ENCODE results near the gene IL17RA.
A peak's percentile ranks its signal among the peaks of the same experiment; 100 is the strongest.

Gene IL17RA

DNA sequence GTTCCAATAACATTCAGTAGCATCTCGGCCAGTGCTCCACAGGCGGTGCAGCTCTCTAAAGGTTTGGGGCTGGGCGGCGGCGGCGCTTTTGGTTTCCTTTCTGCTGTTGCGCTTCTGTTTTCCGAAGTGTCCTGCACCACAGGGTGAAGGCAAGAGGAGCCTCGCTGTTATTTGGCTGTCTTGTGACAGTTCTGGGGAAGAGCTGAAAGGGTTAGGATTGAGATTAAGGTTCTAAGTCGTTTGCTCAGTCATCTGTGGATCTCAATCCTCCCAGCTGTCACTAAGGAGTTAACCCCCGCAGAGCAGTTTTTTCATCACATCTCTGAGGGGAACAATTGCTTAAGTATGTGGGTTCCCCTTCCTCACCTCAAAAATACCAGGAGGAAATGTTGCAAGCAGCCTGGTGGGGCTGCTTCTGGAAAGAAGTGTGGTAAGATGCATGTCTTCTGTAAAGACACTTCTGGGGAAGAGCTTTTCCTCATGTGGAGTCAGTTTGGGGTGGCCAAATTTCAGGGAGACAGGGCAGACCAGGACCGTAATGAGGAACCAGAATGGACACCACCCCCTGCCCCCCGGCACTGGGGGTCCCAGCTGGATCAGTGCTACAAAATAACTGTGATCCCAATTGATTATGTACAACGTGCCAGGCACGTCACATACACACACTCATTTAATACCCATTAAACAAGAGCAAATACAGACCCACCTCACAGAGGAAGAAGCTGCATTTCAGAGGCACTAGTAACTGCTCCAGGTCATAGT lies 22.2 kb downstream of the IL17RA start:
- no peak for DNase-seq

DNA sequence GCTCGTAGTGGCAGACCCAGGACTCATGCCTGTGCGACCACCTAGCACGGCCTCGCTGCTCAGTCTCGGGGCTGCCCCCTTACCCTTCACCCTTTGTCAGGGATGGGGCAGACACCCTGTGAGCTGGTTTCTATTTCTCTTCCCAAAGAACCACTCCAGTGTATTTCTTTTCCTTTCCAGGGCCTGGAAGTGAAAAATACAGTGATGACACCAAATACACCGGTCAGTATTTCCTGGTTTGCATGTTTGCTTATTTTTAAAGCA lies 22.7 kb downstream of the IL17RA start:
- DNase-seq: no peak

DNA sequence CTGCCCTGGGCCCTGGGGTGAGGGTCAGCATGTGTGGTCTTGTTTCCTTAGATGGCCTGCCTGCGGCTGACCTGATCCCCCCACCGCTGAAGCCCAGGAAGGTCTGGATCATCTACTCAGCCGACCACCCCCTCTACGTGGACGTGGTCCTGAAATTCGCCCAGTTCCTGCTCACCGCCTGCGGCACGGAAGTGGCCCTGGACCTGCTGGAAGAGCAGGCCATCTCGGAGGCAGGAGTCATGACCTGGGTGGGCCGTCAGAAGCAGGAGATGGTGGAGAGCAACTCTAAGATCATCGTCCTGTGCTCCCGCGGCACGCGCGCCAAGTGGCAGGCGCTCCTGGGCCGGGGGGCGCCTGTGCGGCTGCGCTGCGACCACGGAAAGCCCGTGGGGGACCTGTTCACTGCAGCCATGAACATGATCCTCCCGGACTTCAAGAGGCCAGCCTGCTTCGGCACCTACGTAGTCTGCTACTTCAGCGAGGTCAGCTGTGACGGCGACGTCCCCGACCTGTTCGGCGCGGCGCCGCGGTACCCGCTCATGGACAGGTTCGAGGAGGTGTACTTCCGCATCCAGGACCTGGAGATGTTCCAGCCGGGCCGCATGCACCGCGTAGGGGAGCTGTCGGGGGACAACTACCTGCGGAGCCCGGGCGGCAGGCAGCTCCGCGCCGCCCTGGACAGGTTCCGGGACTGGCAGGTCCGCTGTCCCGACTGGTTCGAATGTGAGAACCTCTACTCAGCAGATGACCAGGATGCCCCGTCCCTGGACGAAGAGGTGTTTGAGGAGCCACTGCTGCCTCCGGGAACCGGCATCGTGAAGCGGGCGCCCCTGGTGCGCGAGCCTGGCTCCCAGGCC lies 23.7 kb downstream of the IL17RA start:
- DNase-seq: no peak

DNA sequence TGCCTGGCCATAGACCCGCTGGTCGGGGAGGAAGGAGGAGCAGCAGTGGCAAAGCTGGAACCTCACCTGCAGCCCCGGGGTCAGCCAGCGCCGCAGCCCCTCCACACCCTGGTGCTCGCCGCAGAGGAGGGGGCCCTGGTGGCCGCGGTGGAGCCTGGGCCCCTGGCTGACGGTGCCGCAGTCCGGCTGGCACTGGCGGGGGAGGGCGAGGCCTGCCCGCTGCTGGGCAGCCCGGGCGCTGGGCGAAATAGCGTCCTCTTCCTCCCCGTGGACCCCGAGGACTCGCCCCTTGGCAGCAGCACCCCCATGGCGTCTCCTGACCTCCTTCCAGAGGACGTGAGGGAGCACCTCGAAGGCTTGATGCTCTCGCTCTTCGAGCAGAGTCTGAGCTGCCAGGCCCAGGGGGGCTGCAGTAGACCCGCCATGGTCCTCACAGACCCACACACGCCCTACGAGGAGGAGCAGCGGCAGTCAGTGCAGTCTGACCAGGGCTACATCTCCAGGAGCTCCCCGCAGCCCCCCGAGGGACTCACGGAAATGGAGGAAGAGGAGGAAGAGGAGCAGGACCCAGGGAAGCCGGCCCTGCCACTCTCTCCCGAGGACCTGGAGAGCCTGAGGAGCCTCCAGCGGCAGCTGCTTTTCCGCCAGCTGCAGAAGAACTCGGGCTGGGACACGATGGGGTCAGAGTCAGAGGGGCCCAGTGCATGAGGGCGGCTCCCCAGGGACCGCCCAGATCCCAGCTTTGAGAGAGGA lies 24.5 kb downstream of the IL17RA start:
- no peak for DNase-seq

DNA sequence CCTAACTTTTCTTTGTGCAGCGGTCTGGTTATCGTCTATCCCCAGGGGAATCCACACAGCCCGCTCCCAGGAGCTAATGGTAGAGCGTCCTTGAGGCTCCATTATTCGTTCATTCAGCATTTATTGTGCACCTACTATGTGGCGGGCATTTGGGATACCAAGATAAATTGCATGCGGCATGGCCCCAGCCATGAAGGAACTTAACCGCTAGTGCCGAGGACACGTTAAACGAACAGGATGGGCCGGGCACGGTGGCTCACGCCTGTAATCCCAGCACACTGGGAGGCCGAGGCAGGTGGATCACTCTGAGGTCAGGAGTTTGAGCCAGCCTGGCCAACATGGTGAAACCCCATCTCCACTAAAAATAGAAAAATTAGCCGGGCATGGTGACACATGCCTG lies 25.2 kb downstream of the IL17RA start:
- DNase-seq: no peak

DNA sequence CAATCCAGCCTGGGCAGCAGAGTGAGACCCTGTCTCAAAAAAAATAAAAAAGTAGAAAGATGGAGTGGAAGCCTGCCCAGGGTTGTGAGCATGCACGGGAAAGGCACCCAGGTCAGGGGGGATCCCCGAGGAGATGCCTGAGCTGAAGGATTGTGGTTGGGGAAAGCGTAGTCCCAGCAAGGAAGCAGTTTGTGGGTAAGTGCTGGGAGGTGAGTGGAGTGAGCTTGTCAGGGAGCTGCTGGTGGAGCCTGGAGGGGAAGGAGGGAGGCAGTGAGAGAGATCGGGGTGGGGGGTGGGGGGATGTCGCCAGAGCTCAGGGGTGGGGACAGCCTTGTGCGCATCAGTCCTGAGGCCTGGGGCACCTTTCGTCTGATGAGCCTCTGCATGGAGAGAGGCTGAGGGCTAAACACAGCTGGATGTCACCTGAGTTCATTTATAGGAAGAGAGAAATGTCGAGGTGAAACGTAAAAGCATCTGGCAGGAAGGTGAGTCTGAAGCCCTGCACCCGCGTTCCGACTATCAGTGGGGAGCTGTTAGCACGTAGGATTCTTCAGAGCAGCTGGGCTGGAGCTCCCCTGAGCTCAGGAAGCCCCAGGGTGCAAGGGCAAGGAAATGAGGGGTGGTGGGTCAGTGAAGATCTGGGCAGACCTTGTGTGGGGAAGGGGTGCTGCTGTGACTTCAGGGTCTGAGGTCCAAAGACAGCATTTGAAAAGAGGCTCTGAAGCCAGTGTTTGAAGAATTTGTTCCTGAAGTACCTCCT lies 26.2 kb downstream of the IL17RA start:
- no peak for DNase-seq

DNA sequence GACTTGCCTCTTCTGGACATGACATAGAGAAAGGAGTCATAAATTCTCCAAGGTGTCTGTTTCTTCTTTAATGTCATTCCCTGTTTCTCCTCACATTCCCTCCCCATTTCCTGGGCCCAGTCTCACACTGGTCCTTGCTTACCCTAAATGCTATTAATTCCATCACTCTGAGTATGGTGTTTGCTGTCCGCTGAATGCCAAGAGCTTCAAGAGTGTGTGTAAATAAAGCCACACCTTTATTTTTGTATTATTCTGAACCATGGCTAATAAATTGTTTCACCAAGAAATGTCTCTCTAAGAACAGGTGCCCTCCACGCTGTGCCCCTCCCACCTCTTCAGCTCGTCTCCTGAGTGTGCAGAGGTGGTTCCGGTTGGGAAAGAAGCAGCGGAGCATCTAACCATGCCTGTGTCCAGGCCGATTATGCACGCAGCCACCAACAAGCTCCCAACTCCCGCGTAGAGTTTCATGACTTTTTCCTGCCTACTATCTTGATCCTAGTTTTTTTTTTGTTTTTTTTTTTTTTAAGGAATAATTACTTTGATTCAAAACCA lies 27.8 kb downstream of the IL17RA start:
- no peak for DNase-seq

DNA sequence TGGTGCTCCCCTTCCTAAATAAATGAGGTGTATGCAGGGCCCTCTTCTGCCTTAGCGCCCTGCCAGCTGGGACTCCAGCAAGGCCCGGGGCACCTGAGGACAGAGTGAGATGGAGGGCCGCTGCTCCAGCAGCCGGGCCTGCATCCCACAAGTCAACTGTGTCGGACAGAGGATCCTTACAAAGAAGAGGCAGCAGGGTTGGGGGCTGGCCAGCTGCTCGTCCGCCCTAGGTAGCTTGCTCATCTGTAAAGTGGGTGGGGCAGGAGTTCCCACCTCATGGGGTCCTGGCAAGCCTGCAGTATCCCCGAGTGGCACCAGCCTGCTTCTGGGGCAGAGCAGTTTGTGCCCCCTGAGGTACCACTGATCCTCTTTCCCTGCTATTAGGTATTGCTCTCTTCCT lies 28.8 kb downstream of the IL17RA start:
- no peak for DNase-seq

DNA sequence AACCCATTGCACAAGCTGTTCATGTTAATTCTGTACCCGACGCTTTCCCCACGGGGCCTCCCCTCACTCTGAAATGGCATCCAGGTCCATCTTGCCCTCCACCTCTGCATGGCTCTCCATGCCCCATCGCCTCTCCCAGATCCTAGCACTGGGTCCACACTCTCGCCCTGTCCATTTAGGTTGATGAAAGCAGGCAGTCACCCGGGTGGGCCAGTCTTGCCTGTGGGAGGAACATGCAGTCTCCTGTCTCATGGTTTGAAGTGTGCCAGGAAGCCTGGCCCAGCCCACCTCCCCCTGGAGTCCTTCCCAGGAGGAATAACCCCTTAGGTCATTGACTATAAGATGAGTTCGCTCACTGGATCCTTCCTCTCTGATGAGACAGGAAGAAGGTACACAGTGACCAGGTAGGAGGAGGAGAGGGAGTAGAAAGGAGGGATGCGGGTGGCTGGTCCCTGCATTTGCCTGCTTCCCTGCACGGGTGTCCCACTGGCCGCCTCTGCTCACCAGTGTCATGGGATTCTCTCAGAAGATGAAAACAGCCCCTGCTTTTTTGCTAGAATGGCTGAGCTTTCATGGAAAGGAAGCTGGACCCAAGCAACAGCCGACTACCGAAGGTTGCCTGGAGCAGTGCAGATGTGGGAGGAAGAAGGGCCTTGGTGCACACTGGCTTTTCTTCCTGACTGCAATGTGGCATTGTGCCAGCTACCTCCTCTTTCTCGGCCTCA lies 29.5 kb downstream of the IL17RA start:
- no peak for DNase-seq

DNA sequence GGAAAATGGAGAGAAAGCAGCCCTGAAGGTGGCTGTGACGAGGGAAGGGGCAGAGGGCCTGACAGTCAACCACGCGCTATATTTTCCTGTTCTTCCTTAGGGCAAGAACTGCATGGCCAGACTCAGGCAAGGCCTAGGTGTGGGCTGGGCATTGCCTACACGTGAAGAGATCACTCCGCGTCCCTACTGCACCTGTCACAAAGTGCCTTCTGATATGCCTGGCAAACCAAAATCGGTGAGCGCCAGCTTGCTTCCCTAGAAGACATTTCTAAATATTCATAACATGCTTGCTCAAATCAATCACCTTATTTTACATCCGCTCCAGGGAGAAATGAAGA lies 30.1 kb downstream of the IL17RA start:
- no peak for DNase-seq

DNA sequence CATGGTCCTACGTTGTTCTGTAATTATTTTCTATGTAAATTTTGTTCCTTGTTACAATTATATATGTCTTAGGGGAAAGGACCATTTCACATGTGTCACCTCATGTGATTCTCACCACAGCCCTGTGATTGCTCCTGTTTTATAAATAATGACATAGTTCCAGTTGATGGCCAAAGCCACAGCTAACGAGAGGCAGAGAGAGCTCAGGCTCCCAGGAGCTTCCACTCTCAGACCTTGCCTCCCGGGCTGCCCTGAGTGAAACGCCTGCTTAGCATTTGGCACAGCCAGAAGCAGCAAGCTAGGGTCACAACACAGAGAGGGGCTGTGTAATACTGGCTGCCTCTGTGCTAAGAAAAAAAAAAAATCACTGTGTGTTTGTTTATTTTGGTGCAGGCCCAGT lies 30.4 kb downstream of the IL17RA start:
- DNase-seq: no peak

DNA sequence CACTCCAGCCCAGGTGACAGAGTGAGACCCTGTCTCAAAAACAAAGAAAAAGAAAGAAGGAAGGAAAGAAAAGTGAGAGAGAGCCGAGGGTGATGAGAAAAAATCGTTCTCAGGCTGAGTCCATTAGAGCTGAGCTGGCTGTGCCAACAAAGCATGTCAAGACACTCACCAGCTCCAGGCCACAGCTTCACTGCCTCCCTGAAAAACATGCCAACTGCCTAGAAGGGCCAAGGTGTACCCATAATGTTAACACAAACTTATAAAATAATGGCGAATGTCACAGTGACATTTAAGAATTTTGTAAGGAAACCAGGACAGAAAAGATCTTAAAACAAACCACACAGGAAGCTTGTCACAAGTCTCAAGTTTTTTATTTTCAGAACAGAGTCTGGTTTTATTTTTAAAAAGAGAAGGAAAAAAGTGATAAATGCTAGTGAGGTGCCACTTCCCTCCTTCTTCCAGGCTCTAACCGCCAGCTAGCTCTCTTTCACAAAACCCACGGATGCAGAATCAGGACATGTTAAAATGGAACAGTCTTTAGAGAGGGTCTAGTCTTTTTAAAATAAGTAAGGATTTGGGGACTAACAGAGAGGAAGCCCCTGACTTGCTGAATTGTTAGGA lies 31.3 kb downstream of the IL17RA start:
- DNase-seq: no peak

DNA sequence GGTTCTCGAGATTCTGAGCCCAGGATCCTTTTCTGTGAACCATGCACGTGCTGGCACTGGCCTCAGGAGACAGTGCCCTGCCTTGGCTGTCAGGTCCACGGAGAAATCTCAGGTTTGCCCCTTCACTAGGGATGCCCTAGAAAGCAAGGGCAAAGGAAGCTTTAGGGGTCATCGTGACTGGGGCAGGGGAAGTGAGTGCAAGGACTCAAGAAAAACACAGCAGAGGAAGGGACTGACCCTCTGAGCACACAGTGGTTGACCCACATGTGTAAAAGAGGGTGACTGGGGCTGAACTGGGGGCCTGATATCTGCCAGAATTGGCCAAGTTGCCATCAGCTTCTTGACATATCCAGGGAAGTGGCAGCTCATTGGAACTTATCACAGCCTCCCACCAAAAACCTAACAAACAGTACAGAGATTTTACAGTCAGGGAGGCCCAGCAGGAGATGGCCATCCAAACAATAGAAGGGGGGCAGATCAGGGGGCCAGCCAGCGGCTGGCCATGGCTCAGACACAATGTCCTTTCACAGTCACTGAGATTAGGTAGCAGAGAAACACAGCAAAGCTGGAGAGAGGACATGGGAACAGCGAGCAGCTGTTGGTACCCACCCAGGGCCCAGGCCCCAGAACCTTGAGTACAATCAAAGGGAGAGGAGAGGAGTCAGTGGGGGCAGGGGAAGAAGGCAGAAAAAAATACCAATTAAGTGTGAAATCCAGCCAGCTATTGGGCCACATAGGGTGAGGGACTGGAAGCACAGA lies 32.0 kb downstream of the IL17RA start:
- no peak for DNase-seq

DNA sequence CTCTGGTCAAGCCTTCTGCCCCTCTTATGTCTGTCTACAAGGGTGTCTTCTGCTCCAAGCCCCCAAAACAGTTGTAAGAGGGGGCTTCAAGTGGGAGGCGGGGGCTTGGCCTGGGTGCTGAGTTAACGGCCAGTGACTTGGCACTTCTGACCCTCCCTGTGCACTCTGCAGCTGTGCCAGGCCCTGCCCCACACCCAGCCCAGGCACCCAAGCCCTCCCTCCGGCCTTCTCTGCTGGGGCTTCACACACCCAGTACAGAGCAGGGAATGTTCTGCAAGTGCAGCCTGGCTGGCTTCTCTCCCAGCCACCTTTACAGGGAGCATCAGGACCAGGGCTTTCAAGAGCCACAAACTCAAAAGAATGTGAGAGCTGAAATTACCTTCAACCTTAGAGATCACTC lies 32.6 kb downstream of the IL17RA start:
- DNase-seq: no peak

DNA sequence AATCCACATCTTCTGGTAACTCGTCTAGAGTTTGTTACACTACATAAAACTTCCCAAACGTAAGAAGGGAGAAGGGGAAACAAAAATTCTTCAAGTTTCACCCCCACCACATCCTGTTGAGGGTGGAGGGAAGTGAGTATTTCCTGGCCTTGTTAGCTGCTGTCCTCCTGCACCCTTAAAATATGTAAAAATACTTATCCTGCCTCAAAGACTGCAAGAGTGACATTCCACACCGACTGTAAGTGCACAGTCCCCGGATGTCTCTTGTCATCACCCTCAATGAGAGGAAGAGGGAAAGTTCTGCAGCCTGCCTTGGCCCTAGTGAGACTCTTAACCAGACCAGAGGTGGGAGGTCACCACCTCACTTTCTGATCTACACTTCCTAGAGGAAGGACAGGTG lies 33.1 kb downstream of the IL17RA start:
- DNase-seq: no peak

DNA sequence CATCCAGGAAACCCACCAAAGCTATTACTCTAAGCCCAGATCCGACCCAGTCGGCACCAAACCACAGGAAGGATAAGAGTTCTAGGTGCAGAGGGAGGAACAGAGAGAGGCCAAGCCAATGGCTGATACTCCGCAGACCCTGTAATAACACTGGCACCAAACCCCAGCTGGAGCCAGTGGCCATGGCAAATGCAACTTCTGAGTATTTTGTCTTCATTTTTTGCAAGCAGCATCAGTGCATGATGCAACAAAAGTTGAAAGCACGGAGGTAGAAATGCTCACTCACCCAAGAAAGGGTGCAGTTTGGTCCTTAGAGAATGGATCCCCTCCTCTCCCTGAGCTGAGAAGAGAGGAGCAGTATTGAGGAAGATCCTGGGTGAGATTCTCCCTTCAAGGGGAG lies 33.5 kb downstream of the IL17RA start:
- DNase-seq: no peak

DNA sequence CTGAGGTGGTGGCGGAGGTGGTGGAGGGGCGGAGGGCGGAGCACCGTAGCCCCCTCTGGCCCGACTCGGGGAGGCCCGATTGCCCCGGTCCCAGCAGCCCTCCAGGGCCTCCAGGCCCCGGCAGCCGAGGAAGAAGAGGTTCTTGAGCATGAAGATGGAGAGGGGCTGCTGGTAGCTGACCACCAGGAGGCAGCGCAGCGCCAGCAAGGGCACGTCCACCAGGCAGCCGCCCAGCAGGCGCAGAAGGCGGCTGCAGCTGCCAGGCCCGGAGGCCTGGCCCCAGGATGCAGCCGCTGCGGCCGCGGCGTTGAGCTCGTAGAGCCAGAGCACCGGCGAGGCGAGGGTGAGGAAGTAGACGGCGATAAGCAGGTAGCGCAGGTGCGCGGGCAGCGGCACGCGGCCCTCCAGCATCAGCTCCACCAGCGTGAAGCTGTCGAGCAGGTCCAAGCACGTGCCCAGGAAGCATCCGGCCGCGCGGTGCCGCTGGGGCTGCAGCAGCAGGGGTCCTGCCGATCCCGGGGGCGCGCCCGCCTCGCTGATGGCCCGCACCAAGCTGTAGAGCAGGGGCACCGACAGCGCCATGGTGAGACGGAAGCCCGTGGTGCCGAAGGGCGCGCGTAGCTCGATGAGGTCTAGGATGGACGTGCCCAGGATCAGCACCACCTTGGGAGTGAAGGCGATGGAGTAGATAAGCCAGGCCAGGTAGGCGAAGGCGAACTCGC lies 34.8 kb downstream of the IL17RA start:
- no peak for DNase-seq

DNA sequence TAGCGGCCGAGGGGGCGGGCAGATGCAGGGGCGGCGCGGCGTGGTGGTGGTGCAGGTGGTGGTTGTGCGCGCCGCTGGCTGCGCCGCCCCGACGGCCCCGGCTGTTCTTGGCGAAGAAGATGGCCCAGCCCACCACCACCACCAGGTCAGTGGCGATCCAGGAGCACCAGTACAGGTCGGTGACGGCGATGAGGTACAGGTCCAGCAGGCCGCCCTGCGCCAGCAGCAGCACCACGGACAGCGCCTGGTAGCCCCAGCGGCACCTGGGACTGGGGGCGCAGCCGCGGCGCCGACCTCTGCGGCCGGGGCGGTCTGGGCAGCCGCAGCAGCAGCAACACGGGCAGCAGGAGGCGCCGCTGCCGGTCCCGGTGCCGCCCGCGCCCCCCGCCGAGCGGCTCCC lies 35.5 kb downstream of the IL17RA start:
- DNase-seq: peak; percentile 64

DNA sequence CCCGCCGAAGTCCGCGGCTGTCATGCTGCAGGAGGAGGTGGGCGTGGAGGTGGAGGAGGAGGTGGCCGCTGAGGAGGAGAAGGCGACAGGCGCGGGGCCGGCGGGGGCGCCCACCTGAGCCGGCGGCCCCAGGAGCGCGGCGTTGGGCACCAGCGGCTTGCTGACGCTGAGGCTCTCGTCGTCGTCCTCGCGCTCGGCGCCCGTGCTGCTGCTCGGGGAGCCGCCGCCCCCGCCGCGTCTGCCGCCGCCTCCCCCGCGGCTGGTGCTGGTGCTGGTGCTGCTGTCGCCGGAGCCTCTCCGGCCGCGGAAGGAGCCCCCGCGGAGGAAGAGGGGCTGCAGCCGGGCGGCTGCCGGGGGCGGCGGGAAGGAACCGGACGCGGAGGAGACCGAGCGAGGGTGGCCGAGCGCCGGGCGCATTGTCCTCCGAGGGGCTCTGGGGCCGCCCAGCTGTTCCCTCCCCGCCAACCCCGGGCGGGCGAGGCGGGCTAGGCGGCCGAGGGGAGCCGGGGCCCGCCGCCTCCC lies 36.0 kb downstream of the IL17RA start:
- DNase-seq: peak; percentile 39

Data from activated CD4-positive, CD25-positive, alpha-beta regulatory T cell treated with anti-CD3 and anti-CD28 coated beads, Interleukin-2, amount 50 U/mL, for 72 hours (primary cell).